IMR-90 (cell line): Measurements from ENCODE around the gene ATP5F1D. TPM values are rescaled to one million over a fixed set of nuclear protein-coding genes. Genes with fewer than 3 reads are reported as not detected.

Experiments
- ATAC-seq: fragments of 200-7000 bp; cut with Tn5 transposase; 2 replicates; pipeline ENCODE4 v1.9.1; 2020; ENCODE audit warnings: low read depth, mild to moderate bottlenecking, moderate library complexity
- BruUV-seq: library from RNA; stranded (reverse); fragments of 400-500 nt; replicated peaks from 2 replicates; lab custom pipeline; 2021; lab: Mats Ljungman, UMichigan
- CTCF ChIA-PET: fragments of 300-600 bp; formaldehyde crosslinking; extraction: SDS; loops from one replicate; lab custom pipeline; 2021; ENCODE audit warnings: antibody characterized with exemption; lab: Yijun Ruan, JAX
- POLR2A ChIA-PET: fragments of 300-600 bp; sonication (Branson Sonifier 250); formaldehyde crosslinking; loops from one replicate; lab custom pipeline; 2022; ENCODE audit warnings: antibody characterized with exemption; ENCODE audit not compliant: unreplicated experiment; lab: Charles Lee
- DNase-seq: peaks from one replicate; pipeline ENCODE4 v3.0.0; 2013
- H2AFZ ChIP-seq: replicated peaks from 2 replicates; pipeline ENCODE3; 2013; ENCODE audit warnings: low read length, mild to moderate bottlenecking; ENCODE audit not compliant: poor library complexity
- H2AK5ac ChIP-seq: 2 replicates; pipeline ENCODE4 v1.6.1; 2013; ENCODE audit warnings: low read depth, low read length, inconsistent platforms
- H2AK9ac ChIP-seq: replicated peaks from 2 replicates; pipeline ENCODE3; 2013; ENCODE audit warnings: mild to moderate bottlenecking, low read depth, low read length, moderate library complexity; ENCODE audit not compliant: poor library complexity
- H2BK120ac ChIP-seq: 2 replicates; pipeline ENCODE4 v1.6.1; 2013; ENCODE audit warnings: low read depth, low read length, inconsistent platforms
- H2BK15ac ChIP-seq: 3 replicates; pipeline ENCODE4 v1.6.1; 2013; ENCODE audit warnings: low read depth, low read length, inconsistent platforms
- H2BK20ac ChIP-seq: 2 replicates; pipeline ENCODE4 v1.6.1; 2013; ENCODE audit warnings: low read depth, mild to moderate bottlenecking, inconsistent platforms, low read length, moderate library complexity
- H2BK5ac ChIP-seq: 2 replicates; pipeline ENCODE4 v1.6.1; 2013; ENCODE audit warnings: mild to moderate bottlenecking, low read depth, low read length, inconsistent platforms; ENCODE audit not compliant: poor library complexity, severe bottlenecking
- H3K14ac ChIP-seq: replicated peaks from 2 replicates; pipeline ENCODE4 v1.6.1; 2013; ENCODE audit warnings: low read depth, low read length, inconsistent platforms
- H3K18ac ChIP-seq: 2 replicates; pipeline ENCODE4 v1.6.1; 2013; ENCODE audit warnings: low read depth, low read length, control low read depth
- H3K23ac ChIP-seq: 2 replicates; pipeline ENCODE4 v1.6.1; 2013; ENCODE audit warnings: low read depth, low read length, inconsistent platforms
- H3K27ac ChIP-seq: 2 replicates; pipeline ENCODE4 v1.5.1; 2013; ENCODE audit warnings: mild to moderate bottlenecking, control low read depth, low read length; ENCODE audit not compliant: insufficient read depth
- H3K27me3 ChIP-seq: 2 replicates; pipeline ENCODE4 v1.6.1; 2013; ENCODE audit warnings: low read length; ENCODE audit not compliant: control insufficient read depth, insufficient read depth
- H3K36me3 ChIP-seq: 2 replicates; pipeline ENCODE4 v1.6.1; 2013; ENCODE audit warnings: low read length, mixed read lengths; ENCODE audit not compliant: control insufficient read depth, insufficient read depth
- H3K4ac ChIP-seq: 2 replicates; pipeline ENCODE4 v1.6.1; 2013; ENCODE audit warnings: low read depth, low read length, inconsistent platforms
- H3K4me1 ChIP-seq: 2 replicates; pipeline ENCODE4 v1.6.1; 2013; ENCODE audit warnings: low read length, mixed read lengths; ENCODE audit not compliant: control insufficient read depth, insufficient read depth
- H3K4me2 ChIP-seq: 2 replicates; pipeline ENCODE4 v1.6.1; 2013; ENCODE audit warnings: low read depth, mild to moderate bottlenecking, control low read depth, low read length, moderate library complexity
- H3K4me3 ChIP-seq: 2 replicates; pipeline ENCODE4 v1.5.1; 2013; ENCODE audit warnings: low read depth, mild to moderate bottlenecking, control low read depth, low read length, moderate library complexity; ENCODE audit not compliant: insufficient read depth
- H3K56ac ChIP-seq: 2 replicates; pipeline ENCODE4 v1.6.1; 2013; ENCODE audit warnings: low read length, inconsistent platforms; ENCODE audit not compliant: insufficient read depth; ENCODE audit errors: extremely low read depth
- H3K79me1 ChIP-seq, 2 experiments: 2 replicates each; pipeline ENCODE4 v1.6.1; 2013; ENCODE audit warnings: low read length in 2 of 2, inconsistent platforms in 1 of 2, low read depth in 1 of 2
- H3K9ac ChIP-seq: 2 replicates; pipeline ENCODE4 v1.6.1; 2013; ENCODE audit warnings: low read depth, low read length, control low read depth
- H3K9me1 ChIP-seq: 2 replicates; pipeline ENCODE4 v1.6.1; 2013; ENCODE audit warnings: low read length, inconsistent platforms; ENCODE audit not compliant: insufficient read depth
- H3K9me3 ChIP-seq: 2 replicates; pipeline ENCODE4 v1.6.1; 2013; ENCODE audit warnings: low read length; ENCODE audit not compliant: control insufficient read depth, insufficient read depth
- H4K20me1 ChIP-seq: 2 replicates; pipeline ENCODE4 v1.6.1; 2013; ENCODE audit warnings: low read length, inconsistent platforms; ENCODE audit not compliant: insufficient read depth
- H4K5ac ChIP-seq: 2 replicates; pipeline ENCODE4 v1.6.1; 2013; ENCODE audit warnings: mild to moderate bottlenecking, low read depth, low read length, control low read depth
- H4K8ac ChIP-seq, 2 experiments: 2 replicates each; pipeline ENCODE4 v1.6.1; 2013; ENCODE audit warnings: low read depth in 2 of 2, low read length in 2 of 2, control low read depth in 1 of 2, inconsistent platforms in 1 of 2
- H4K91ac ChIP-seq: 2 replicates; pipeline ENCODE4 v1.6.1; 2013; ENCODE audit warnings: low read depth, low read length, inconsistent platforms; ENCODE audit not compliant: insufficient read depth
- BHLHE40 ChIP-seq: fragments of 150-350 bp; IDR thresholded peaks from 2 replicates; pipeline ENCODE4 v1.6.1; 2016; ENCODE audit warnings: mild to moderate bottlenecking, low read depth, low read length
- CHD1 ChIP-seq: IDR thresholded peaks from 2 replicates; pipeline ENCODE4 v1.6.1; 2012; ENCODE audit warnings: low read depth, low read length, improper control_type of control experiment
- CTCF ChIP-seq: conservative IDR thresholded peaks from 2 replicates; pipeline ENCODE4 v1.5.1; 2012; ENCODE audit warnings: mild to moderate bottlenecking, low read depth, low read length, improper control_type of control experiment
- ELK1 ChIP-seq: fragments of 150-350 bp; IDR thresholded peaks from 2 replicates; pipeline ENCODE4 v1.6.1; 2016; ENCODE audit warnings: low read depth, mild to moderate bottlenecking, low read length, moderate library complexity, borderline replicate concordance
- FOS ChIP-seq: fragments of 150-350 bp; IDR thresholded peaks from 2 replicates; pipeline ENCODE4 v1.6.1; 2016; ENCODE audit warnings: low read depth, low read length
- MAFK ChIP-seq: IDR thresholded peaks from 2 replicates; pipeline ENCODE4 v1.6.1; 2012; ENCODE audit warnings: low read depth, low read length, improper control_type of control experiment
- MAZ ChIP-seq: IDR thresholded peaks from 2 replicates; pipeline ENCODE4 v1.6.1; 2012; ENCODE audit warnings: low read depth, mild to moderate bottlenecking, low read length, improper control_type of control experiment, moderate library complexity, borderline replicate concordance
- MXI1 ChIP-seq: IDR thresholded peaks from 2 replicates; pipeline ENCODE4 v1.6.1; 2012; ENCODE audit warnings: low read depth, mild to moderate bottlenecking, low read length, moderate library complexity, borderline replicate concordance
- NFE2L2 ChIP-seq: fragments of 150-350 bp; IDR thresholded peaks from 2 replicates; pipeline ENCODE4 v1.6.1; 2016; ENCODE audit warnings: low read depth, mild to moderate bottlenecking, low read length
- POLR2A ChIP-seq: IDR thresholded peaks from 2 replicates; pipeline ENCODE4 v1.6.1; 2012; ENCODE audit warnings: mild to moderate bottlenecking, low read depth, low read length
- RAD21 ChIP-seq: IDR thresholded peaks from 2 replicates; pipeline ENCODE4 v1.6.1; 2012; ENCODE audit warnings: low read length, improper control_type of control experiment
- RCOR1 ChIP-seq: IDR thresholded peaks from 2 replicates; pipeline ENCODE4 v1.6.1; 2012; ENCODE audit warnings: mild to moderate bottlenecking, low read length, improper control_type of control experiment; ENCODE audit not compliant: insufficient replicate concordance
- RFX5 ChIP-seq: IDR thresholded peaks from 2 replicates; pipeline ENCODE4 v1.8.0; 2012; ENCODE audit warnings: low read depth, mild to moderate bottlenecking, low read length, moderate library complexity
- SMC3 ChIP-seq: fragments of 150-350 bp; IDR thresholded peaks from 2 replicates; pipeline ENCODE4 v1.6.1; 2016; ENCODE audit warnings: low read depth, mild to moderate bottlenecking, antibody characterized with exemption, low read length, moderate library complexity
- USF2 ChIP-seq: fragments of 150-350 bp; IDR thresholded peaks from 2 replicates; pipeline ENCODE4 v1.6.1; 2017; ENCODE audit warnings: mild to moderate bottlenecking, antibody characterized with exemption, low read length, low read depth
- WGBS, 2 experiments: methylation state at CpG; one replicate each; pipeline versions ENCODE4 v1.1.5 to v1.1.7; 2013; ENCODE audit warnings: missing lambda C conversion rate in 2 of 2; ENCODE audit not compliant: insufficient read length in 1 of 2; ENCODE audit errors: extremely low coverage in 2 of 2; 5-methylcytosine and 5-hydroxymethylcytosine counted together
- dilution Hi-C: fragments of 300-500 bp; cut with HindIII; formaldehyde crosslinking; loops from one replicate; pipeline ENCODE4 v1.14.3; 2018; ENCODE audit warnings: low sequenced_read_pairs; ENCODE audit not compliant: unreplicated experiment
- in situ Hi-C: fragments of 300-500 bp; cut with MboI; formaldehyde crosslinking; loops from 3 replicates; pipeline ENCODE4 v1.14.3; 2019; ENCODE audit warnings: low sequenced_read_pairs, inconsistent platforms, mixed read lengths
- intact Hi-C: fragments of 100-400 bp; cut with micrococcal nuclease; formaldehyde crosslinking; loops from 2 replicates; pipeline ENCODE4 v1.10.0; 2022
- polyA plus RNA-seq, 3 experiments: library from polyadenylated mRNA; depleted of rRNA; stranded (reverse); fragments of >200 nt; gene quantifications; 2 replicates each; pipeline ENCODE4 v1.2.3, GENCODE V29; 2012; ENCODE audit warnings: low replicate concordance in 1 of 3
- total RNA-seq: library from RNA; depleted of rRNA; stranded (reverse); fragments of >200 nt; gene quantifications from 2 replicates; pipeline ENCODE4 v1.2.3, GENCODE V29; 2012

ATP5F1D gene
- total and polyA plus RNA-seq, 2 of the 4 experiments (the other 2 are of a cell fraction), result 7.3 to 140 TPM

- no peak overlapping the region for H2AK5ac ChIP-seq
- POLR2A ChIA-PET, result interaction anchor here (1.0 kb wide), 1 partner anchor 8 kb away, joined by 5 read pairs; the partner anchor contains the start of gene FAM174C
- no peak for TF ChIP-seq NFE2L2
- no peak for TF ChIP-seq USF2
- TF ChIP-seq RAD21, result no peak
- no peak for TF ChIP-seq SMC3
- no peak for TF ChIP-seq MAFK
- TF ChIP-seq BHLHE40, result no peak
- no peak for TF ChIP-seq CTCF
- no peak for TF ChIP-seq FOS
- TF ChIP-seq ELK1, result no peak
- no peak for TF ChIP-seq MXI1
- no peak for TF ChIP-seq CHD1
- no peak for TF ChIP-seq POLR2A
- TF ChIP-seq RCOR1, result no peak
- TF ChIP-seq MAZ, result no peak
- TF ChIP-seq RFX5, result no peak
Observed at GRCh38 chr19:1283207-1283916, 41.8 kb downstream of the ATP5F1D start.

More at GRCh38 chr19:1283207-1283916, 41.8 kb downstream of the ATP5F1D start:
- BruUV-seq, result no TSS peak
- DNase-seq, result no peak
- in situ Hi-C loops, result loop anchor here (5.0 kb wide), 1 partner anchor 79 kb away; no protein-coding TSS in a partner anchor
- CTCF ChIA-PET, result no interaction called here
- Histone ChIP-seq H2BK15ac (no peak overlapping the region), H4K8ac (no peak overlapping the region), H3K9me1 (no peaks in the 10 kb centered on the region), H2AK9ac (no peak overlapping the region), H3K14ac (no peak overlapping the region), H3K36me3 (peaks cover 5% of the 10 kb centered on the region), H3K23ac (no peak overlapping the region), H2AFZ (no peak overlapping the region), H4K20me1 (peaks cover 16% of the 10 kb centered on the region), H4K91ac (no peak overlapping the region), H2BK120ac (no peak overlapping the region), H2BK5ac (no peak overlapping the region), H3K9me3 (no peaks in the 10 kb centered on the region), H3K9ac (no peak overlapping the region), H3K18ac (no peak overlapping the region), H3K4ac (no peak overlapping the region), H3K56ac (no peak overlapping the region), H3K4me1 (no peaks in the 10 kb centered on the region), H4K5ac (no peak overlapping the region), H3K4me2 (no peak overlapping the region), H3K27ac (no peak overlapping the region), H3K79me1 (peaks cover 0 to 10% of the 10 kb centered on the region in 2 experiments; a peak in 1 of 4 replicates), H2BK20ac (no peak overlapping the region), H3K4me3 (no peak overlapping the region), H3K27me3 (peaks cover 41% of the 10 kb centered on the region)
- dilution Hi-C loops, result no loop called here
- ATAC-seq, result no peak
- 76% methylated on average over 9 of the region's 29 CpGs; no CpG with 5 or more reads in 1 of the 2 experiments for WGBS, 2 experiments
- intact Hi-C loops, result no loop called here
